NT2/D1 (cell line): Measurements from ENCODE around the gene SOX15.
"Not testable (repeated sequence)": the region's sequence is repeated elsewhere in the genome, so short reads cannot be mapped to it uniquely, and the experiment has no call there.

Experiments used
- DNase-seq: peaks from one replicate; pipeline ENCODE4 v3.0.0-alpha.2; 2011; ENCODE audit warnings: low read depth, low spot score
- H3K27me3 ChIP-seq: 2 replicates; pipeline ENCODE4 v1.6.0; 2011; ENCODE audit warnings: mild to moderate bottlenecking; ENCODE audit not compliant: insufficient read length, insufficient read depth
- H3K36me3 ChIP-seq: 2 replicates; pipeline ENCODE4 v1.6.1; 2011; ENCODE audit warnings: mild to moderate bottlenecking, low read length, mixed read lengths; ENCODE audit not compliant: insufficient read depth, insufficient read length
- H3K4me1 ChIP-seq: 2 replicates; pipeline ENCODE4 v1.5.1; 2011; ENCODE audit not compliant: insufficient read depth, insufficient read length
- H3K4me3 ChIP-seq: 2 replicates; pipeline ENCODE4 v1.5.1; 2011; ENCODE audit warnings: low read depth; ENCODE audit not compliant: insufficient read length
- H3K9ac ChIP-seq: 2 replicates; pipeline ENCODE4 v1.6.0; 2011; ENCODE audit warnings: low read depth; ENCODE audit not compliant: insufficient read length
- H3K9me3 ChIP-seq: 2 replicates; pipeline ENCODE4 v1.5.1; 2011; ENCODE audit warnings: mild to moderate bottlenecking, low read length; ENCODE audit not compliant: insufficient read depth
- SUZ12 ChIP-seq: IDR thresholded peaks from 2 replicates; pipeline ENCODE4 v1.6.1; 2011; ENCODE audit not compliant: insufficient read length, insufficient read depth; ENCODE audit errors: extremely low read depth
- YY1 ChIP-seq: IDR thresholded peaks from 2 replicates; pipeline ENCODE4 v1.6.1; 2011; ENCODE audit not compliant: insufficient read length, insufficient read depth
- ZNF274 ChIP-seq: IDR thresholded peaks from 2 replicates; pipeline ENCODE4 v1.6.1; 2011; ENCODE audit warnings: mild to moderate bottlenecking, low read depth, low read length

SOX15 gene

DNA sequence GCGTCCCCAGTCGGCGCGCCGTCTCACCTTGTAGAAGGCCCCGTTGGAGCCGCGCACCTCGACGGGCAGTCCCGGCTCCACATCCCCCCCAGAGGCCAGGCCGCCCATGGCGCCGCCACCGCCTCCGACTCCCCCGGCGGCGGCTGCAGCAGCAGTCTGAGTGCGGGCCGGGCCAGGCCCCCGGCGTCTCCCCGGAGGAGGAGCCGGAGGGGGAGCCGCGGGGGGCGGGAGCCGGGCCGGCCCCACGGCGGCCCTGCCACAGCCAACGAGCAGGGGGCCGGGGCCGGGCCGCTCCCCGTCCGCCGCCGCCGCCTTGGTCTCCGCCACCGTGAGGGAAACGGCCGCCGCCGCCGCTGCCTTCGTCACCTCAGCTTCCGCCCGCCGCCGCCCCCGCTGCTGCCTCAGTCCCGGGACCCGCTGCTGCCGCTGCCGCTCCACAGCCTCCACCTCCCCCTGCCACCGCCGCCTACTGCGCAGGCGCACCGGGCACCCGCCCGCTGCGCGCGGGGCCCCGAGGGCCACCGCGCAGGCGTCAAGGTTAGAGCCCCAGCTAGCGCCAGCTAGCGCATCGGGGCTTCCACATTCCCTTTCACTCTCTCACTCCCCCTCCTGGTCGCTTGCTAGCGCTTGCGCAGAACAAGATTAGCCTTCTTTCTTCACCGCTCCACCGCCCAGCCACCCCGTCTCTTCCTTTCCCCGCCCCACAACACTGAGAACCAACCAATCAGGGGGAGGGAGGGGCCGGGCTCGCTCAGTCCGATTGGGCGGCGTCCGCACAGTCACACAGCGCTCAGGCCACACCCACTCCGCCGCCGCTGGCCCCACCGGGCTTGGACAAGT is 24.8 kb upstream of the SOX15 start, which contains the start of gene FXR2:
Gene FXR2, minus strand, starts transcription at position 473 of the 840 bp plus-strand sequence. Its CDS starts 365 bp downstream, at position 108.
- H3K36me3 ChIP-seq = peaks cover 20% of the 10 kb centered on the region
- peak within 1 kb of the TSS; percentile 74 for H3K4me3 ChIP-seq
- no peaks in the 10 kb centered on the region for H3K4me1 ChIP-seq
- H3K9me3 ChIP-seq = no peaks in the 10 kb centered on the region
- no peaks in the 10 kb centered on the region for H3K27me3 ChIP-seq
- peak within 1 kb of the TSS; percentile 80 for H3K9ac ChIP-seq
- DNase-seq = peak; percentile 98
- no peak for TF ChIP-seq ZNF274
- TF ChIP-seq YY1 = no peak
- no peak for TF ChIP-seq SUZ12

DNA sequence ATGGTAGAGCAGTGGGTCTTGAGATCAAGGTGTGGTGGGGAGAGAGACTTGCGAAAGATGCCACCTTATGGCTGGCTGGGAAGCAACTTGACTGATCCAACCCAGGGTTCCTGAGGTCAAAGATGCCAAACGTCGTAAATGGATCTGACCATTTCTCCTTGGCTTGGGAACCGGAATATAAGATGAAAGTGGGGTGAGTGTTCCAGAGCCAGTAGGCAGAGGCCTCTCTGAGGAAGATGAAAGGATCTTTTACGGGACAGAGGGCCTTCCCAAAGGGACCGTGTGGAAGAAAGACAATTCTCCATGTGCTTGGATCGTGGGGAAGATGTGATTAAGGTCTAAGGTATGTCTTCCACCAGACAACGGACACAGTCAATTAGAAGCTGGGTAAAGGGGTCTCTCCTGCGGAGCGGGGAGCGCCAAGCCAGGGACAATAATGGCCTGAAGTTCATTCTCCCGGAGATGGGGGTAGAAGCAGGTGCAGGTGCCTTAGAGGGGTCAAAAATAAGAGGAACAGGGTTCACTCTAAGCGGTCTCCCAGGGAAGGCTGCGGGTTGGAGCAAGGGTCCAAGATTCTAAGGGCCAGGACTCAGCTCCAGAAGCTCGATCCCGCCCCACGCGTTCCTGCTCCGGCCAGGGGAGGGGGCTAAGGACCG is 24.0 kb upstream of the SOX15 start:
- Histone ChIP-seq H3K27me3 (no peaks in the 10 kb centered on the region), H3K9me3 (no peaks in the 10 kb centered on the region), H3K4me1 (no peaks in the 10 kb centered on the region), H3K9ac (peak overlapping the region; percentile 80), H3K4me3 (peak overlapping the region; percentile 74), H3K36me3 (peaks cover 27% of the 10 kb centered on the region)
- TF ChIP-seq SUZ12 = no peak
- no peak for TF ChIP-seq YY1
- TF ChIP-seq ZNF274 = no peak
- no peak for DNase-seq

DNA sequence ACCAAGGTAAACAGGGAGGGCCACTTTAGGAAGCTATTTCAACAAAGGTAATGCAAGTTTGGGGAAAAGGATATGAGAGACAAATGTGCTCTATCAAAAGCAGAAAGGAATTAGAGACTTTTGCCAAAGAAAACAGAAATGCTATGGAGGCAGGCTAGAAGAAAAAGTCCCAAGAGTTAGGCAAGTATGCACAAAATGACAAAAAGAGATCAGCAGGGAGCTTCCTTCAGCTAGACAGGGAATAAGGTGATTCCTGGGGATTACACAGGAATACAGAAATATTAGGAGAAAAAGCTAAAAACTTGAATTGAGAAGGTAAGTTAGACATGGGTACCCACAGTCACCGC is 22.4 kb upstream of the SOX15 start:
- TF ChIP-seq YY1 (no peak), SUZ12 (no peak), ZNF274 (no peak)
- Histone ChIP-seq H3K27me3 (no peaks in the 10 kb centered on the region), H3K4me1 (no peaks in the 10 kb centered on the region), H3K9ac (no peak overlapping the region), H3K9me3 (no peaks in the 10 kb centered on the region), H3K36me3 (peaks cover 36% of the 10 kb centered on the region), H3K4me3 (no peak overlapping the region)
- DNase-seq = no peak

DNA sequence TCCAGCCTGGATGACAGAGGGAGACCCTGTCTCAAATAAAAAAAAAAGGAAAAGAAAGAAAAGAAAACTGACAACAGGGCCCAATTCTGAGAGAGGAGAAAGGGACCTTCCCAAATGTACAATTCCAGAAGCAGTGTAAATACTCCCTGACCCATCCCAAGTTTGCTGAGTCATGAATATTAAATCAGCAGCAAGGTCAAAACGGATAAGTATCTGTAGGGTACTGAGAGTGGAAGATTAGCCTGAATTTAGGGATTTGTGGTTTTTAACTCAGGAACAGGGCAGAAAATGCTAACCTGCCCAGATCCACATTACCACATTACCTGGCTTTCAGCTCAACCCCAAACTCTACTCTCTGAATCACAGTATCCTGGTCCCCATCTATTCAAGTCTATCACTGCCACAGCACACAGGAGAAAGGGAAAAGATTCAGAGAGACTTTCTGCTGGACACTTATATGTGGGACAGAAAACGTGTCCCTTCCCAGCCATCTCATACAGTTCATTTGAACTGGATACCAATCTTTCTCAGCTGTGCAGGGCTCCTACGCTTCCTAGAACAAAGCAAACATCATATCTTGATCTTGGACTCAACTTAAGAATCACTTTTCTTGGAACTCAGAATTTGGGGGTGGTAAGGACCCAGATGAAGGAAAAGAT is 21.9 kb upstream of the SOX15 start:
- DNase-seq = no peak
- no peaks in the 10 kb centered on the region for H3K4me1 ChIP-seq
- no peak overlapping the region for H3K9ac ChIP-seq
- no peaks in the 10 kb centered on the region for H3K27me3 ChIP-seq
- H3K9me3 ChIP-seq = no peaks in the 10 kb centered on the region
- no peak for TF ChIP-seq SUZ12
- TF ChIP-seq YY1 = no peak
- TF ChIP-seq ZNF274 = no peak
- H3K4me3 ChIP-seq = no peak overlapping the region
- H3K36me3 ChIP-seq = peaks cover 38% of the 10 kb centered on the region

DNA sequence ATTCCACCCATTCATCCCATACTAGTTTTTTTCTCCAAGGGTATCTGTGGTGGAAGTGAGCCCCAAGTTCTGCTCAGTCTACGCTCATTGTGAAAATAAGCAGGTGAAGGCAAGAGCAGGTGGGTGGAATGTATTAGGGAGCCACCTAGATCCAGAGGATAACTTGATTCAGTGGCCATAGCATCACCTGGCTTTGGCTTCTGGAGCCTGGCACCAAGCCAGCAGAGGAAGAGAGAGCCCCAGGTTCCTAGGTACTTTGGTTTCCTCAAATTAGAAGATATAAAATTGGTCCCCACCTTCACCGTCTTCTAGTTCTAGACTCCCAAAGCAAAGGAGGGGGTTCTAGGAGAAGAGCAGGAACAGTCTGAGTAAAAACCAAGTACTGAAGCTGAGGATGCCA is 20.7 kb upstream of the SOX15 start:
- TF ChIP-seq YY1 (no peak), SUZ12 (no peak), ZNF274 (no peak)
- DNase-seq = no peak
- Histone ChIP-seq H3K9ac (no peak overlapping the region), H3K9me3 (no peaks in the 10 kb centered on the region), H3K4me3 (no peak overlapping the region), H3K4me1 (no peaks in the 10 kb centered on the region), H3K36me3 (peaks cover 48% of the 10 kb centered on the region), H3K27me3 (no peaks in the 10 kb centered on the region)

DNA sequence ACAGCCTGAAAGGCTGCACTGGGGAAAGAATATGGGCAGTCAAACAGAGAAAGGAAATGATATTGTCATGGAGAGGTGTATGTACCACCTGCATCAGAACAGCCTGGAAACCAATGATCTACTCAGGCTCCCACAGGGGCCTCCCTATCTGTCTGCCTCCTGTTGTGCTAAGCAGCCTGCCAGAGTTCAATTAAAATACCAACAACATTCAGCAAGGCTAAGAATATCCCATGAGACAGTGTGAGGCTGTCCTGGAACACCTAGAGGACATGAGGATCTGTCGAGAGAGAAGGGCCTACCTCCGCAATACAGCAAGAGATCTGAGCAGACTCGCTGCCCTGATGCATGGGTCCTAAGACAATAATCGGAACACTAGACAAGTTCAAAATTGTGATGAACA is 16.4 kb upstream of the SOX15 start:
- no peaks in the 10 kb centered on the region for H3K9me3 ChIP-seq
- no peak for DNase-seq
- H3K9ac ChIP-seq = no peak overlapping the region
- H3K36me3 ChIP-seq = peaks cover 70% of the 10 kb centered on the region
- no peaks in the 10 kb centered on the region for H3K4me1 ChIP-seq
- no peak overlapping the region for H3K4me3 ChIP-seq
- TF ChIP-seq ZNF274 = no peak
- TF ChIP-seq SUZ12 = no peak
- no peak for TF ChIP-seq YY1
- no peaks in the 10 kb centered on the region for H3K27me3 ChIP-seq

DNA sequence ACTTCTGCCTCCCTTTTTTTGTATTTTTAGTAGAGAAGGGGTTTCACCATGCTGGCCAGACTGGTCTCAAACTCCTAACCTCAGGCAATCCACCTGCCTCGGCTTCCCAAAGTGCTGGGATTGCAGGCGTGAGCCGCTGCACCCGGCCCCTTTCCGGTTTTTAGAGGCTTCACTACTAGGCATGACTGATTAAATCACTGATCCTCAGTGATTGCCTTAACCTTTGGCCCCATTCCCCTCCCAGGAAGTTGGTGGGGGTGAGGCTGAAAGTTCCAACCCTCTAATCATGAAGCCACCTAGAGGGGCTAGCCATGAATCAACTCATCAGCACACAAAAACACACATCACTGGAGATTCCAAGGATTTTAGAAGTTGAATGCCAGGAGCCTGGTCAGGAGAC is 7.7 kb upstream of the SOX15 start:
- H3K4me1 ChIP-seq, H3K9ac ChIP-seq, H3K27me3 ChIP-seq, H3K4me3 ChIP-seq, H3K9me3 ChIP-seq, DNase-seq: not testable (repeated sequence)
- H3K36me3 ChIP-seq = peaks cover 76% of the 10 kb centered on the region
